ENCODE measurements around the gene DHRS3.

DNA sequence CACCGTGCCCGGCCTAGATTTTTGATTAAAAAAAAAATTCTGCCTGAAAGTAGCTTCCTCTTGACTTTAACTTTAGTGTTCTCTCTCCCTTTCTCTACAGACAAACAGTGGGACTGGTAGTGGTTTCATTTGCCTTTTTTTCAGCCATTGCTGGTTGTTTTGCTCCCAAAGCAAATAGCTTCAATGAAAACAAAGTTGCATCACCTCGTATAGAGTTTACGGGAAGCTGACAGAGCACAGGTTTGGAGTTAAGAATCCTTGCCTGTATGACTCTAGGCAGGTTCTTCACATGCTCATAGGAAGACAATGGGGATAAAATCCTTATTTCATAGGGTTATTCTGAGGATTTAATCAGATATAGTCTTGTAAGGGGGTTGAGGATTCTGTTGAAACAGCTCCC, 47.5 kb upstream of the DHRS3 start:
- TF ChIP-seq, protein P1, sequence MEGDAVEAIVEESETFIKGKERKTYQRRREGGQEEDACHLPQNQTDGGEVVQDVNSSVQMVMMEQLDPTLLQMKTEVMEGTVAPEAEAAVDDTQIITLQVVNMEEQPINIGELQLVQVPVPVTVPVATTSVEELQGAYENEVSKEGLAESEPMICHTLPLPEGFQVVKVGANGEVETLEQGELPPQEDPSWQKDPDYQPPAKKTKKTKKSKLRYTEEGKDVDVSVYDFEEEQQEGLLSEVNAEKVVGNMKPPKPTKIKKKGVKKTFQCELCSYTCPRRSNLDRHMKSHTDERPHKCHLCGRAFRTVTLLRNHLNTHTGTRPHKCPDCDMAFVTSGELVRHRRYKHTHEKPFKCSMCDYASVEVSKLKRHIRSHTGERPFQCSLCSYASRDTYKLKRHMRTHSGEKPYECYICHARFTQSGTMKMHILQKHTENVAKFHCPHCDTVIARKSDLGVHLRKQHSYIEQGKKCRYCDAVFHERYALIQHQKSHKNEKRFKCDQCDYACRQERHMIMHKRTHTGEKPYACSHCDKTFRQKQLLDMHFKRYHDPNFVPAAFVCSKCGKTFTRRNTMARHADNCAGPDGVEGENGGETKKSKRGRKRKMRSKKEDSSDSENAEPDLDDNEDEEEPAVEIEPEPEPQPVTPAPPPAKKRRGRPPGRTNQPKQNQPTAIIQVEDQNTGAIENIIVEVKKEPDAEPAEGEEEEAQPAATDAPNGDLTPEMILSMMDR (optimal IDR thresholded peaks at IDR 0.05 in 1 of 3, IDR thresholded peaks at IDR 0.05 in 1 of 3, conservative IDR thresholded peaks at IDR 0.05 in 1 of 3; ENCODE audit: extremely low read depth in 1 of 3, insufficient read depth in 2 of 3, low read length in 3 of 3), result no peak
- no peak for TF ChIP-seq EZH2 (IDR thresholded peaks at IDR 0.05; ENCODE audit: low read length)

All from keratinocyte (primary cell).